GM12878 (cell line): Measurements from ENCODE around the gene NAA60.
"Not testable (repeated sequence)": the region's sequence is repeated elsewhere in the genome, so short reads cannot be mapped to it uniquely, and the experiment has no call there.

Source experiments
- EP300 ChIP-seq, 2 experiments: fragments of 150-350 bp in 1 of 2; IDR thresholded peaks; 2 replicates each; pipeline ENCODE4 v1.6.1; 2011 to 2012; ENCODE audit warnings: low read depth in 2 of 2, low read length in 2 of 2, borderline replicate concordance in 1 of 2, improper control_type of control experiment in 1 of 2, inconsistent platforms in 1 of 2; ENCODE audit not compliant: control insufficient read depth in 1 of 2
- IRF4 ChIP-seq: IDR thresholded peaks from 2 replicates; pipeline ENCODE4 v1.6.1; 2011; ENCODE audit warnings: low read depth, low read length
- NBN ChIP-seq: fragments of 450-650 bp; IDR thresholded peaks from 2 replicates; pipeline ENCODE4 v1.6.1; 2016
- NFIC ChIP-seq: IDR thresholded peaks from 2 replicates; pipeline ENCODE4 v1.6.1; 2012; ENCODE audit warnings: low read depth, mild to moderate bottlenecking, inconsistent platforms, low read length, moderate library complexity
- POLR2A ChIP-seq: IDR thresholded peaks from 2 replicates; pipeline ENCODE4 v1.6.1; 2011; ENCODE audit warnings: low read depth, mild to moderate bottlenecking, low read length
- RFX5 ChIP-seq: IDR thresholded peaks from 2 replicates; pipeline ENCODE4 v1.6.1; 2011; ENCODE audit warnings: low read depth, low read length, improper control_type of control experiment
- ZNF384 ChIP-seq: IDR thresholded peaks from 2 replicates; pipeline ENCODE4 v1.6.1; 2012; ENCODE audit warnings: low read depth, mild to moderate bottlenecking, low read length, improper control_type of control experiment, borderline replicate concordance
- TF ChIP-seq, protein P1 (sequence below), 3 experiments: IDR thresholded peaks in 2 of 3; conservative IDR thresholded peaks in 1 of 3; 2 replicates each; pipeline ENCODE4 v1.5.1; 2011; ENCODE audit warnings: low read depth in 3 of 3, low read length in 3 of 3, mild to moderate bottlenecking in 3 of 3, control low read depth in 2 of 3, moderate library complexity in 2 of 3, inconsistent platforms in 1 of 3, mixed read lengths in 1 of 3; ENCODE audit not compliant: control insufficient read depth in 2 of 3, insufficient read depth in 1 of 3; ENCODE audit errors: extremely low read depth in 1 of 3
- TF ChIP-seq, protein P2 (sequence below): fragments of 450-650 bp; IDR thresholded peaks from 2 replicates; pipeline ENCODE4 v1.6.1; 2017; ENCODE audit warnings: antibody characterized with exemption, mild to moderate bottlenecking, moderate library complexity
- TF ChIP-seq, protein P3 (sequence below): IDR thresholded peaks from 2 replicates; pipeline ENCODE4 v1.6.1; 2011; ENCODE audit warnings: low read depth, low read length, improper control_type of control experiment, borderline replicate concordance

DNA sequence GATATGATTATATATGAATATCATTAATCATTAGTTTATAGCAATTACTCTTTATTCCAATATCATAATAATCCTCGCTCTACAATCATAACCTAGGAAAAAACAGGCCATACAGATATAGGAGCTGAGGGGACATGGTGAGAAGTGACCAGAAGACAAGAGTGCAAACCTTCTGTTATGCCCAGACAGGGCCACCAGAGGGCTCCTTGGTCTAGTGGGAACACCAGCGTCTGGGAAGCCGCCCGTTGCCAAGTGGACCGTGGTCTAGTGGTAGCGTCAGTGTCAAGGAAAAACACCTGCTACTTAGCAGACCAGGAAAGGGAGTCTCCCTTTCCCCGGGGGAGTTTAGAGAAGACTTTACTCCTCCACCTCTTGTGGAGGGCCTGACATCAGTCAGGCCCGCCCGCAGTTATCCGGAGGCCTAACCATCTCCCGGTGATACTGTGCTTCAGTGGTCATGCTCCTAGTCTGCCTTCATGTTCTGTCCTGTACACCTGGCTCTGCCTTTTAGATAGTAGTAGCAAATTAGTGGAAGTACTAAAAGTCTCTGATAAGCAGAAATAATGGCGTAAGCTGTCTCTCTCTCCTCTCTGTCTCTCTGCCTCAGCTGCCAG, 83.8 kb downstream of the NAA60 start:
- TF ChIP-seq RFX5; NBN; IRF4; NFIC; EP300 (IDR thresholded peaks at IDR 0.05; ENCODE audit: borderline replicate concordance in 1 of 2, control insufficient read depth in 1 of 2, low read depth in 2 of 2, low read length in 2 of 2); POLR2A; ZNF384: not testable (repeated sequence)
- TF ChIP-seq, protein P1, sequence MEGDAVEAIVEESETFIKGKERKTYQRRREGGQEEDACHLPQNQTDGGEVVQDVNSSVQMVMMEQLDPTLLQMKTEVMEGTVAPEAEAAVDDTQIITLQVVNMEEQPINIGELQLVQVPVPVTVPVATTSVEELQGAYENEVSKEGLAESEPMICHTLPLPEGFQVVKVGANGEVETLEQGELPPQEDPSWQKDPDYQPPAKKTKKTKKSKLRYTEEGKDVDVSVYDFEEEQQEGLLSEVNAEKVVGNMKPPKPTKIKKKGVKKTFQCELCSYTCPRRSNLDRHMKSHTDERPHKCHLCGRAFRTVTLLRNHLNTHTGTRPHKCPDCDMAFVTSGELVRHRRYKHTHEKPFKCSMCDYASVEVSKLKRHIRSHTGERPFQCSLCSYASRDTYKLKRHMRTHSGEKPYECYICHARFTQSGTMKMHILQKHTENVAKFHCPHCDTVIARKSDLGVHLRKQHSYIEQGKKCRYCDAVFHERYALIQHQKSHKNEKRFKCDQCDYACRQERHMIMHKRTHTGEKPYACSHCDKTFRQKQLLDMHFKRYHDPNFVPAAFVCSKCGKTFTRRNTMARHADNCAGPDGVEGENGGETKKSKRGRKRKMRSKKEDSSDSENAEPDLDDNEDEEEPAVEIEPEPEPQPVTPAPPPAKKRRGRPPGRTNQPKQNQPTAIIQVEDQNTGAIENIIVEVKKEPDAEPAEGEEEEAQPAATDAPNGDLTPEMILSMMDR (IDR thresholded peaks at IDR 0.05 in 2 of 3, conservative IDR thresholded peaks at IDR 0.05 in 1 of 3; ENCODE audit: control insufficient read depth in 2 of 3, extremely low read depth in 1 of 3, insufficient read depth in 1 of 3, low read depth in 3 of 3, low read length in 3 of 3), result peak; percentile 46 to 61 (median 46)
- TF ChIP-seq, protein P2, sequence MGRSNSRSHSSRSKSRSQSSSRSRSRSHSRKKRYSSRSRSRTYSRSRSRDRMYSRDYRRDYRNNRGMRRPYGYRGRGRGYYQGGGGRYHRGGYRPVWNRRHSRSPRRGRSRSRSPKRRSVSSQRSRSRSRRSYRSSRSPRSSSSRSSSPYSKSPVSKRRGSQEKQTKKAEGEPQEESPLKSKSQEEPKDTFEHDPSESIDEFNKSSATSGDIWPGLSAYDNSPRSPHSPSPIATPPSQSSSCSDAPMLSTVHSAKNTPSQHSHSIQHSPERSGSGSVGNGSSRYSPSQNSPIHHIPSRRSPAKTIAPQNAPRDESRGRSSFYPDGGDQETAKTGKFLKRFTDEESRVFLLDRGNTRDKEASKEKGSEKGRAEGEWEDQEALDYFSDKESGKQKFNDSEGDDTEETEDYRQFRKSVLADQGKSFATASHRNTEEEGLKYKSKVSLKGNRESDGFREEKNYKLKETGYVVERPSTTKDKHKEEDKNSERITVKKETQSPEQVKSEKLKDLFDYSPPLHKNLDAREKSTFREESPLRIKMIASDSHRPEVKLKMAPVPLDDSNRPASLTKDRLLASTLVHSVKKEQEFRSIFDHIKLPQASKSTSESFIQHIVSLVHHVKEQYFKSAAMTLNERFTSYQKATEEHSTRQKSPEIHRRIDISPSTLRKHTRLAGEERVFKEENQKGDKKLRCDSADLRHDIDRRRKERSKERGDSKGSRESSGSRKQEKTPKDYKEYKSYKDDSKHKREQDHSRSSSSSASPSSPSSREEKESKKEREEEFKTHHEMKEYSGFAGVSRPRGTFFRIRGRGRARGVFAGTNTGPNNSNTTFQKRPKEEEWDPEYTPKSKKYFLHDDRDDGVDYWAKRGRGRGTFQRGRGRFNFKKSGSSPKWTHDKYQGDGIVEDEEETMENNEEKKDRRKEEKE, result not testable (repeated sequence)
- TF ChIP-seq, protein P3, sequence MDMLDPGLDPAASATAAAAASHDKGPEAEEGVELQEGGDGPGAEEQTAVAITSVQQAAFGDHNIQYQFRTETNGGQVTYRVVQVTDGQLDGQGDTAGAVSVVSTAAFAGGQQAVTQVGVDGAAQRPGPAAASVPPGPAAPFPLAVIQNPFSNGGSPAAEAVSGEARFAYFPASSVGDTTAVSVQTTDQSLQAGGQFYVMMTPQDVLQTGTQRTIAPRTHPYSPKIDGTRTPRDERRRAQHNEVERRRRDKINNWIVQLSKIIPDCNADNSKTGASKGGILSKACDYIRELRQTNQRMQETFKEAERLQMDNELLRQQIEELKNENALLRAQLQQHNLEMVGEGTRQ, result not testable (repeated sequence)
